PC-3 (cell line): ENCODE measurements around the gene PAQR4.

Experiments used
- EZH2 ChIP-seq: fragments of 300-600 bp; sonication (generic); IDR thresholded peaks from one replicate; pipeline ENCODE4 v1.6.1; 2017; ENCODE audit warnings: antibody characterized with exemption, mild to moderate bottlenecking, low read length; ENCODE audit not compliant: unreplicated experiment
- TF ChIP-seq, protein P1 (sequence below): fragments of 300-600 bp; sonication (generic); conservative IDR thresholded peaks from 2 replicates; pipeline ENCODE4 v1.5.1; 2017; ENCODE audit warnings: antibody characterized with exemption, low read depth, mild to moderate bottlenecking, low read length

DNA sequence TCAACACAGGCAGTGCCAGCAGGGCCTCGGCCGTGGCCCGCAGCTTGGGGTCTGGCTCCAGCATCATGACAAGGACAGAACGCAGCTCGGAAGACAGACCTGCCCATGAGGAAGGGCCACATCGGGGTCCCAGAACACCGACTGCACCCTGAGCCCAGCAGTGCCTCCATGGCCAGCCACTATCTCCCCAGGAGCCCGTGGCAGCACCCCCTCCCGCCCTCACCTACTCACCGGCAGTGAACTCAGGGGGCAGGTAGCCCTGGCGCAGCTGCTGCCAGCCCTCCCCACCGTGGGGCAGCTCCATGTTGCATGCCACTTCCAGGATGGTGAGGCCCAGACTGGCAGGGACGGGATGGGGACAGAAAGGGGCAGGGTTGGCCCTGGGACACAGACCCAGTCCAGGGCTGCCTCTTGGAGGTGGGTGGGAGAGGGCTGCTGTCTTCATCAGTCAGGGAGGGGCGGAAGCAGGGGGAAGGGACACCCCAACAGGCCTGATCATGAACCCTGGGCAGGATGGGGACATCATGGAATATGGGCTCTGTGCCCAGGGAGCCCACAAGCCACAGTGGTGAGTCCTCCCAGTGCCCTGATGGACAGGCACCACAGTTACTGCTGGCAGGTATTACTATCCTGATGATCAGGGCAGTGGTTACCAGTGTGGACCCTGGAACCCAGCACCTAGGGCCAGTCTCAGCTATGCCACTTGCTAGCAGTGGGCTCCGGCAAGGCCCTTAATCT lies 5.3 kb downstream of the PAQR4 start:
- TF ChIP-seq, protein P1, sequence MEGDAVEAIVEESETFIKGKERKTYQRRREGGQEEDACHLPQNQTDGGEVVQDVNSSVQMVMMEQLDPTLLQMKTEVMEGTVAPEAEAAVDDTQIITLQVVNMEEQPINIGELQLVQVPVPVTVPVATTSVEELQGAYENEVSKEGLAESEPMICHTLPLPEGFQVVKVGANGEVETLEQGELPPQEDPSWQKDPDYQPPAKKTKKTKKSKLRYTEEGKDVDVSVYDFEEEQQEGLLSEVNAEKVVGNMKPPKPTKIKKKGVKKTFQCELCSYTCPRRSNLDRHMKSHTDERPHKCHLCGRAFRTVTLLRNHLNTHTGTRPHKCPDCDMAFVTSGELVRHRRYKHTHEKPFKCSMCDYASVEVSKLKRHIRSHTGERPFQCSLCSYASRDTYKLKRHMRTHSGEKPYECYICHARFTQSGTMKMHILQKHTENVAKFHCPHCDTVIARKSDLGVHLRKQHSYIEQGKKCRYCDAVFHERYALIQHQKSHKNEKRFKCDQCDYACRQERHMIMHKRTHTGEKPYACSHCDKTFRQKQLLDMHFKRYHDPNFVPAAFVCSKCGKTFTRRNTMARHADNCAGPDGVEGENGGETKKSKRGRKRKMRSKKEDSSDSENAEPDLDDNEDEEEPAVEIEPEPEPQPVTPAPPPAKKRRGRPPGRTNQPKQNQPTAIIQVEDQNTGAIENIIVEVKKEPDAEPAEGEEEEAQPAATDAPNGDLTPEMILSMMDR = no peak
- no peak for TF ChIP-seq EZH2
